Thyroid gland (tissue), 4 donors: ENCODE measurements around the gene ATPAF1. TPM values are rescaled to one million over a fixed set of nuclear protein-coding genes. Genes with fewer than 3 reads are reported as not detected.
"Not testable (repeated sequence)": the region's sequence is repeated elsewhere in the genome, so short reads cannot be mapped to it uniquely, and the experiment has no call there.

Source experiments
- DNase-seq, 2 donors: peaks; one replicate each; pipeline ENCODE4 v3.0.0-alpha.2; 2019
- H3K27ac ChIP-seq, 3 donors: fragments of 200-600 bp; sonication (generic); 1 replicate in 2 of 3; 2 replicates in 1 of 3; pipeline ENCODE4 v1.5.1; 2016 to 2019; ENCODE audit warnings: mild to moderate bottlenecking in 1 of 3, moderate library complexity in 1 of 3
- H3K27me3 ChIP-seq: fragments of 200-600 bp; sonication (generic); one replicate; pipeline ENCODE4 v1.5.1; 2019
- H3K36me3 ChIP-seq, 2 donors: fragments of 200-600 bp; sonication (generic); one replicate each; pipeline ENCODE4 v1.5.1; 2016 to 2019
- H3K4me1 ChIP-seq, 2 donors: fragments of 200-600 bp; sonication (generic); one replicate each; pipeline ENCODE4 v1.5.1; 2017 to 2019
- H3K4me3 ChIP-seq, 3 donors: fragments of 200-600 bp; sonication (generic); replicated peaks in 1 of 3; 1 replicate in 2 of 3; 2 replicates in 1 of 3; pipeline ENCODE4 v1.5.1; 2016; ENCODE audit warnings: mild to moderate bottlenecking in 1 of 3
- H3K9me3 ChIP-seq: fragments of 200-600 bp; sonication (generic); one replicate; pipeline ENCODE4 v1.5.1; 2017
- CTCF ChIP-seq, 6 experiments: fragments of 200-600 bp in 3 of 6; fragments of 450-650 bp in 3 of 6; sonication (generic) in 3 of 6; IDR thresholded peaks; one replicate each; pipeline ENCODE4 v1.5.1; 2016 to 2019; ENCODE audit warnings: antibody characterized with exemption in 6 of 6, mild to moderate bottlenecking in 2 of 6, inconsistent platforms in 1 of 6, moderate library complexity in 1 of 6
- POLR2A ChIP-seq, 2 donors: fragments of 450-650 bp; IDR thresholded peaks; one replicate each; pipeline ENCODE4 v1.6.1; 2017; ENCODE audit warnings: antibody characterized with exemption in 2 of 2, mild to moderate bottlenecking in 2 of 2, moderate library complexity in 1 of 2
- whole genome bisulfite sequencing, 2 donors: methylation state at CpG; one replicate each; pipeline ENCODE4 v1.1.5; 2017; 5-methylcytosine and 5-hydroxymethylcytosine counted together
- intact Hi-C: fragments of 100-400 bp; cut with DNase I; formaldehyde crosslinking; loops from one replicate; pipeline ENCODE4 v1.15.1; 2023
- total RNA-seq, 4 donors: library from RNA; depleted of rRNA; stranded (reverse); fragments of >200 nt; gene quantifications; one replicate each; pipeline ENCODE4 v1.2.3, GENCODE V29; 2016

Gene ATPAF1
- total RNA-seq, 4 donors from 2014 or later, result 48.0 to 85.6 (median 56.3) TPM

GRCh38 chr1:46653405-46653958 lies 14.7 kb downstream of the ATPAF1 start:
- Histone ChIP-seq H3K4me1 (no peaks in the 10 kb centered on the region), H3K36me3 (peaks cover 14 to 31% of the 10 kb centered on the region in 2 donors), H3K4me3 (no peak overlapping the region), H3K27ac (no peak overlapping the region), H3K9me3 (no peaks in the 10 kb centered on the region), H3K27me3 (no peaks in the 10 kb centered on the region)
- intact Hi-C loops, result no loop called here
- 85 to 98% methylated on average over 2 of the region's 2 CpGs for WGBS, 2 donors
- TF ChIP-seq POLR2A (IDR thresholded peaks at IDR 0.05), result no peak
- no peak for TF ChIP-seq CTCF (IDR thresholded peaks at IDR 0.05)
- no peak for DNase-seq

DNA sequence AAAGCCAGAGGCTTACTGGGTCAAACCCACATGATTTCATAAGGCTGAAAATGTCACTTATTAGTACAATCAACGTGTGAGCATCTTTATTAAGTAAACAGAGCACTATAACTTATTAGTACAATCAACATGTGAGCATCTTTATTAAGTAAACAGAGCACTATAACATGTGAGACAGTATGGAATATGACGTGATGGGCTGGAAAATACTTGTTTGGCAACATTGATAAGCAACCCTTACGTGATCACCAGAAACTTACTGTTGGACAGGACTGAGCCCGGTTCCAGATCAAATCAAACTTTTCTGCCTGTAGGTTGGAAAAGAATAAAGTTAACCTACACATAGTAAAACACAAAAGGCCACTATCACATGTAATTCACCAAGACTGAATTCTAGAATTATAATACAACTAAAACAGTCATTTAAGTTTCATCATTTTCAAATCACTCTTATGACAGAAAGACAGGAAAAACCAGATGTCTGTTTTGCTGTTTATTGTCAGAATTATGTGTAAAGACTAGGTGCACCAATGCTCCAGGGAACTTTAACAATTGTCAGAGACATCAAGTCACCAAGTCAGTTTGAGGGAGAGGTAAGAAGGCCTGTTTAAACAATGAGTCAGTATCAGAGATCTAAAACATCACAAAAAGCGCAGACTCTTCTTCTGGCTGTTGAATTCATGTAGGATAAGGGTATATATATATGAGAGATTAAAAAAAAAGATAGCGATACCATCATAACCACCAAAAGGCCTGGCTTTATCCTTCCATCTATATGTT lies 15.7 kb downstream of the ATPAF1 start:
- Histone ChIP-seq H3K4me1 (no peaks in the 10 kb centered on the region), H3K9me3 (no peaks in the 10 kb centered on the region), H3K4me3 (no peak overlapping the region), H3K27me3 (no peaks in the 10 kb centered on the region), H3K36me3 (peaks cover 7 to 24% of the 10 kb centered on the region in 2 donors), H3K27ac (no peak overlapping the region)
- intact Hi-C loops, result no loop called here
- DNase-seq, result no peak
- TF ChIP-seq POLR2A (IDR thresholded peaks at IDR 0.05) (no peak), CTCF (IDR thresholded peaks at IDR 0.05) (no peak)
- 69 to 81% methylated on average over 6 of the region's 6 CpGs for WGBS, 2 donors

DNA sequence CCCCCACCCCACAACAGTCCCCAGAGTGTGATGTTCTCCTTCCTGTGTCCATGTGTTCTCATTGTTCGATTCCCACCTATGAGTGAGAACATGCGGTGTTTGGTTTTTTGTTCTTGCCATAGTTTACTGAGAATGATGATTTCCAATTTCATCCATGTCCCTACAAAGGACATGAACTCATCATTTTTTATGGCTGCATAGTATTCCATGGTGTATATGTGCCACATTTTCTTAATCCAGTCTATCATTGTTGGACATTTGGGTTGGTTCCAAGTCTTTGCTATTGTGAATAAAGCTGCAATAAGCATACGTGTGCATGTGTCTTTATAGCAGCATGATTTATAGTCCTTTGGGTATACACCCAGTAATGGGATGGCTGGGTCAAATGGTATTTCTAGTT lies 17.0 kb downstream of the ATPAF1 start:
- peaks cover 7 to 15% of the 10 kb centered on the region in 2 donors for H3K36me3 ChIP-seq
- H3K9me3 ChIP-seq, intact Hi-C loops, H3K27me3 ChIP-seq, H3K4me1 ChIP-seq, H3K4me3 ChIP-seq, DNase-seq, H3K27ac ChIP-seq: not testable (repeated sequence)
- WGBS, 2 donors, result 93 to 94% methylated on average over 2 to 3 of the region's 3 CpGs

DNA sequence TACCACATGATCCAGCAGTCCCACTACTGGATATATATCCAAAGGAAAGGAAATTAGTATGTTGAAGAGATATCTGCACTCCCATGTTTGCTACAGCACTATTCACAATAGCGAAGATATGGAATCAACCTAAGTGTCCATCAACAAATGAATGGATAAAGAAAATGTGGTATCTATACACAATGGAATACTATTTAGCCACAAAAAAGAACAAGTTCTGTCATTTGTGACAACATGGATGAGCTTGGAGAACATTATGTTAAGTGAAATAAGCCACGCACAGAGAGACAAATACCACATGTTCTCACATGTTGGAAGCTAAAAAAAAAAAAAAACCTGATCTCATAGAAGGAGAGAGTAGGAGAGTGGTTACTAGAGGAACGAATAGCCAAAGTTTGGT lies 17.7 kb downstream of the ATPAF1 start:
- intact Hi-C loops, result no loop called here
- peaks cover 7 to 15% of the 10 kb centered on the region in 2 donors for H3K36me3 ChIP-seq
- no peak overlapping the region for H3K4me3 ChIP-seq
- H3K27me3 ChIP-seq, result no peaks in the 10 kb centered on the region
- no peaks in the 10 kb centered on the region for H3K9me3 ChIP-seq
- no peak overlapping the region for H3K27ac ChIP-seq
- no peaks in the 10 kb centered on the region for H3K4me1 ChIP-seq
- TF ChIP-seq POLR2A (IDR thresholded peaks at IDR 0.05) (no peak), CTCF (IDR thresholded peaks at IDR 0.05) (no peak)
- WGBS, 2 donors, result 95 to 98% methylated on average over 3 of the region's 3 CpGs
- DNase-seq, result no peak

GRCh38 chr1:46649764-46650163 lies 18.4 kb downstream of the ATPAF1 start:
- WGBS, 2 donors, result 96 to 99% methylated on average over 2 of the region's 2 CpGs
- TF ChIP-seq CTCF (IDR thresholded peaks at IDR 0.05), result no peak
- TF ChIP-seq POLR2A (IDR thresholded peaks at IDR 0.05), result no peak
- no peaks in the 10 kb centered on the region for H3K4me1 ChIP-seq
- H3K4me3 ChIP-seq, result no peak overlapping the region
- H3K36me3 ChIP-seq, result peaks cover 7 to 10% of the 10 kb centered on the region in 2 donors
- no peaks in the 10 kb centered on the region for H3K27me3 ChIP-seq
- no peaks in the 10 kb centered on the region for H3K9me3 ChIP-seq
- intact Hi-C loops, result no loop called here
- H3K27ac ChIP-seq, result no peak overlapping the region
- DNase-seq, result no peak
